ENCODE measurements around the gene NPAS3.

The NPAS3 gene

DNA sequence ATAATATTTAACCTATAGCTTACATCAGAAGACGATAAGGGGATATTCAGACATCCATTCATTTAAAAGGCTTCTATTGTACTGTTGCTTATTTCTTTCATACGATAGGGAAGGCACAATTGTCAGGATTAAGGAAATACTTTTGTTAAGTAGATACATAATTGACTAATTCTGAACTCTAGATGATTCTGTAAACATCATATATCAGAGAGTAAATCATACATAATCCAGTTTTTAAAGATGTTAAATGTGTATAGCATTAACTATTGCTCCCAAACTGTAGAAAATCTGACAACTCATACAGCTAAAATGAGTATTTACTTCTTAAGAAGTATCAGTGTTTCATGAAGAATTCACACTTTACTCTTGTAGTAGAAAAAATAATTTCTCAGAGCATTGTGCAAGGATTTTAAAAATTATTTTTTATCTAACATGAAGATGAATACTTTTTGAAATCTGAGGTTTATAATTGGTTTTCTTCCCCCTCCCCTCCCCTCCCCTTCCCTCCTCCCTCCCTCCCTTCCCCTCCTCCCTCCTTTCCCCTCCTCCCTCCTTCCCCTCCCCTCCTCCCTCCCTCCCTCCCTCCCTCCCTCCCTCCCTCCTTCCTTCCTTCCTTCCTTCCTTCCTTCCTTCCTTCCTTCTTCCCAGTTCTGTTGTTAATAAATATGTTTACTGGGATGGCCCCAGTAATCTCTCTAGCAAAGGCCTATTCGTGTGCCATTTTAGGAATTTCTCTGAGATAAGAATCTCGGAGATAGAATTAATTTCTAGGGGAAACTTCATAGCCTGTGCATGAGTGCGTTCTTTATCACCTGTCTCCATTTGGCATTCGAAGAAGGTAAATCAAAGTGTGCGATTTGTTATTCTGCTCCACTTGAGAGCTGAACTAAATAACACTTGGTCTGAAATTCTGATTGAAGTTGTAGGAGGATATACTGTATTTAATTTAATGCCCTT, 2.3 kb downstream of the NPAS3 start:
- DNase-seq, result no peak

DNA sequence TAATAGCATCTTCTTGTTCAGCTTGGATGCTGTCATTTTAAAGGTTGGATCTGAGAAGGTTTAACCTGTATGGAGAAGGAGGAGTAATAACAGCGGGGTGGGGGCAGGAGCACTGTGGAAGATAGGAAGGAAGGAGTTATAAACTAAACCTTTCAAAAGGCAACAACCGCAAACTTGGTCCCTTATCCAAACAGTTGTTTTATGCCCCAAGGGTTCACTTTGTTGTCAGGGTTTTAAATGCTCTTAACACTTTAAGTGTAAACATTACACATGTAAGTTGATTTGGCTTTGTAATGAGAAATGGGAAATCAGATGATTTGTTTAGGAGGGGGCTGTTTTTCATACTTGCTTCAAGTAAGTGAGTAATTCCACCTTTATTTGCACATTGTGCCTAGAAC, 3.0 kb downstream of the NPAS3 start:
- DNase-seq, result no peak

DNA sequence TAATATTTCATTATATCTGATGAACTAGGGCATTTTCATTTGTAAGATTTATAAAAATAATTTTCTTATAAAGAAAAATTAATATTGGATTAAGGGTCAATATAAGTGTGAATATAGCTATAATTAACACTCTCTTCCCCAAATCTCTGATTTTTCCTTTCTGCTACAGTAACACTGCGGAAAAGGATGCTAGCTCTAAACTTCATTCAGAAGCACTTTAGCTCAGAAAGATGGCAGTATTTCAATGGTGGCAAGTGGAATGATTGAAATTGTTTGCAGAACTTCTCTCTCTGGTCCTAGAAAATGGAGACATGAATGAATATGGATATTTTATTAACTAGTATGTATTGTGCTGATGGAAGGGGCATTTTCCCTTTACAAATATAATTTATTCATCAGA, 8.4 kb downstream of the NPAS3 start:
- no peak for DNase-seq

DNA sequence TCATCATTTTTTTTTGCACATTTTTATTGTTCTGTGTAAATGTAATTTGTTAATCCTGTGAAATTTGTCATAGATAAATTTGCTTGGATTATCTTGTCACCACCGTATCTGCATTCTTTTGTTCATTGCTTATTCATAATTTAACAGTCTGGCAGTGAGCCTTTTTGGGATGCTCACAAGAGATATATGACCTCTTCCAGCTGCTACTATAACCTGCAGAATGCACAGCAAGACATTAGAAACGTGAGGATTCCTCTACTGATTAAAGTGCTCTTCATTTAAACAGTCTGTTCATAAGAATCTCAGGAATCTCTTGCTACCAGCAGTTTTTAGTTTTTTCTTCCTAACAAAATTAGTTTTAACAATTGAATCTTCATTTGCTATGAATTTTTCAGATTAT, 9.1 kb downstream of the NPAS3 start:
- DNase-seq, result no peak

DNA sequence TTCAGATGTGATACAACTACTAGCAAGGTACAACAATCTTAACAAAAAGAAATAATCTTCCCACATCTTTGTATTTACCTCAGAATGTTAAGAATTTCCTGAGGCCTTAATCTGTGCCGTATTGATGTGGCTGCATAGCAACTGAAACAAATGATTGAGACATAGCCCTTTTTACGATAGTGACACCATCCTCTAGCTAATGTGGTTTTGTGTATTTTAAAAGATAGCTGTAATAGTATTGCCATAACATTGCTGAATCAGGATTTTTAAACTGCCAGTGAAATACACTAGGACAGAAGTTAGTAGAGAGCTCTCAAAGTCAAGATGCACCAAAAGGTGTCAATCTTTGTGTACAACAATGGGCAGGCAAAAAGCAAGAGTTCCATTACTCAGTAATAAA, 11.9 kb downstream of the NPAS3 start:
- no peak for DNase-seq

DNA sequence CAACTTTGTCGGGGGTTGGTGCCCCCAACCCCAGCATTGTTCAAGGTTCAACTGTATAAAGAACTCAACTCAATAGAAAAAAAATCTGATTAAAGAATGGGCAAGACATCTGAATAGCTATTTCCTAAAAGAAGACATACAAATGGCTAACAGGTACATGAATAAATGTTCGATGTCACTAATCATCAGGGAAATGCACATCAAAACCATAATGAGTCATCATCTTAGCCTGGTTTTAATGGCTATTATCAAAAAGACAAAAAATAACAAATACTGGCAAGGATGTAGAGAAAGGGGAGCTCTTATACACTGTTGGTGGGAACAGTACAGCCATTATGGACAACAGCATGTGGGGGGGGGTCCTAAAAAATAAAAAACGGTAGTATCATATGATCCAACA, 28.7 kb downstream of the NPAS3 start:
- DNase-seq, result no peak

DNA sequence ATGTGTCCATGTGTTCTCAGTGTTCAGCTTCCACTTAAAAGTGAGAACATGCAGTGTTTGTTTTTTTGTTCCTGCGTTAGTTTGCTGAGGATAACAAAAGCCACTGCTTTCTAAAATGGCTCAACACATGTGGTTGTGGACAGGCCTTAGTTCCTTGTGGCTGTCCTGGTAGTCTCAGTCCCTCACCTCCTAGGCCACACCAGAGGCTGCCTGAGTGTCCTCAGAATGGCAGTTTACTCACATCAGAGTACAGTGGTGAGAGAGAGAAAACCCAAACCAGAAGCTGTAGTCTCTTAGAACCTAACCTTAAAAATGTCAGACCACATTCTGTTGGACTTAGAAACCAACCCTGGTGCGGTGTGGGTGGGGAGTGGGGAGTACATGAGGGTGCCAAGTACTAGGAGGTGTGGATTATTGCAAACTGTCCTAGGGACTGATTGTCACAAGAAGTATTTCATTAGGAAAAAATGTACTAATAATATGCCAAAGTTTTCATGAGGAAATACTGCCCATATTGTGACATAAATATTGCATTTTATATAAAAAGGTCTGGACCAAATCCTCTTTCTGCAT, 30.4 kb downstream of the NPAS3 start:
- DNase-seq, result no peak

DNA sequence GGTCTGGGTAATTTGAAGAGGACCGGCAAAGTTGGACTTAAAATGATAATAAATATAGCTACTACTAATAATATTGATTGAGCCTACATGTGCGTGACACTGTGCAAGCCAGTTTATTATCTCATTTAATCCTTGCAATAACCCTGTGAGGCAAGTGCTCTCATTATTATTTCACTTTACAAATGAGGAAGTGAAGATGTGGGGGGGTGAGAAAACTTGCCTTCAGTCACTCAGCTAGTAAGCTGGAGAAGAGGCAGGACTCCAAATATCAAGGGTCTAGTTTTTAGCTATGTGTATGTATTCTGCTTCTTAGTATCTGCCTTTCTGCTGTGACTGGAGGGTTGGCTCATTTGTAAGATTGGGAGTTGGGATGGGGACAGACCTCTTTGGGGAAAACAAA, 39.2 kb downstream of the NPAS3 start:
- DNase-seq, result no peak

DNA sequence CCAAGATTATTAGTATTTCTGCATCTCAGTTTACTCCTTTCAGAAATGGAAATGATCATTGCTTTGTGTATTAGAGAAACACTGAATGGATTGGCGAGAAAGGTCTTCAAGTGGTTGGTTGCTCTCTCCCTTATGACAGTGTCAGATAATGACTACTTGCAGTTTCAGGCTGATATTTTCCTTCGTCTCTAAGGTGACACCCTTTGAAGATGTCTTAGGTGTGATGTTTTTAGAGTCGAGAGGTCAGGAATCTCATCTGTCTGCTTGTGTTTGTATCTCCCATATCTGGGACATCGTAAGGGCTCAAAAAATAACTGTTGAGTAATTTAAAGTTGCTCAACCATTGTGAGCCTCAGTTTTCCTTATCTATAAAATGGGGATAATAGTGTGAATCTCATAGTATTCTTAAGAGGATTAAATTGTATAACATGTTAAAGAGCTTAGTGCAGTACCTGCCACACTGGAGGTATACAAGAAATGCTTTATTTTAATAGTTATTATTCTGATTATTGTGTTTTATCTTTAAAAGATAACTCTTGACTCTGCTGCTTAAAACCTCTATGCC, 40.1 kb downstream of the NPAS3 start:
- no peak for DNase-seq

DNA sequence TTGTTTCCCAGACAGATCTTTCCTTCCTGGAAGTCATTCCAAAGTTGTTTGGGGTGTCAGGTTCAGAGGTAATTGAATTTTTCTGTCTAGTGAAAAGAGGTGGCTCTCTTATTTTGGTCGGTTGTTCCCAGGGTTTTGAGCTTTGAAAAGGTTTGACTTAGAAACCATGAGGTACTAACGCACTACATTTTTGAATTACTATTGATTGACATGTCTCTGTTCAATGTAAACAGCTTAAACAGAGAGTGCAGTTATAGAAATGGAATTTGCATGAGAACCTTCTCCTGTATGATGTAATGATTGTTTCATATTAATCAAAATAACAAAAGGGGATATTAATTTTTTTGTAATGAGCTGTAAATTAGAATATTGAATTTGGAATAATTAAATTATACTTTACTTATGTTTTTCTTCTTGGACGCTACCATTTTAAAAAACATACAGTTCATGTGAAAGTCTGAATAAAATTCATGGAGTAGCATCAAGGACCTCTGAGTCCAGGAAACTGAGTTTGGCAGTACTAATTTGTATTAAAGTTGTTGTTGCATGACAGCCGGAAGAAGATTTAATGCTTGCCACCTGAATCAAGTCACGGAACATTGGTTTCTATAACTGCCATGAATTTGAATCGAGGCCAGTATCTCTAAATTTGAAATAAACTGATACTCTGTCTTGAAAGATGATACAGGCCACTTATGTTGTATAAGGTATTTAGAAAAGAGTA, 41.7 kb downstream of the NPAS3 start:
- peak; percentile 40 for DNase-seq

DNA sequence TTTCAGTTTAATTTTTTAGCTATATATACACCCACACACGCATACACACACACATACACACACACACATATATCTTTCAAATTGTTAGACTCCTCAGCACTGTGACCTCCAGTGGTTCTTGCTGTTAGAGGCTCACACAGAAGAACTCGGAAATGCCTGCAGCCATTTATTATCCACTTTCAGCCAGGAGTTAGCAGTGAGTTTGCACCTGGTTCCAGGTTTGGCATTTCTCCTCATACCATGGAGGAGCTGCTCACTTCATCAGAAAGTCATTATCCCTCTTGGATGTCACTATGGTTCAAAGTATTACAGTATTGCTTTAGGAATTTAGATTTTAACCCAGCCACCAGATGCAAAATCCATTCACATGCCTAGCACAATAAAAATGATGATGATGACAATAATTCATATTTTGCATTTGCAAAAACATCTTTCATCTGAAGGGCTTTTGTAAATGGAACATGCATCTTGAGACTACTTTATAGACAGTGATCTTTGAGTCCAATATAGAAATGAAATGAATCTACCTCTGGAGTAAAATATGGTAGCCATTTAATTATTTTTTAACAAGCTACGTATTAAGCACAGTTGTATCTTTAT, 42.3 kb downstream of the NPAS3 start:
- peak; percentile 40 for DNase-seq

DNA sequence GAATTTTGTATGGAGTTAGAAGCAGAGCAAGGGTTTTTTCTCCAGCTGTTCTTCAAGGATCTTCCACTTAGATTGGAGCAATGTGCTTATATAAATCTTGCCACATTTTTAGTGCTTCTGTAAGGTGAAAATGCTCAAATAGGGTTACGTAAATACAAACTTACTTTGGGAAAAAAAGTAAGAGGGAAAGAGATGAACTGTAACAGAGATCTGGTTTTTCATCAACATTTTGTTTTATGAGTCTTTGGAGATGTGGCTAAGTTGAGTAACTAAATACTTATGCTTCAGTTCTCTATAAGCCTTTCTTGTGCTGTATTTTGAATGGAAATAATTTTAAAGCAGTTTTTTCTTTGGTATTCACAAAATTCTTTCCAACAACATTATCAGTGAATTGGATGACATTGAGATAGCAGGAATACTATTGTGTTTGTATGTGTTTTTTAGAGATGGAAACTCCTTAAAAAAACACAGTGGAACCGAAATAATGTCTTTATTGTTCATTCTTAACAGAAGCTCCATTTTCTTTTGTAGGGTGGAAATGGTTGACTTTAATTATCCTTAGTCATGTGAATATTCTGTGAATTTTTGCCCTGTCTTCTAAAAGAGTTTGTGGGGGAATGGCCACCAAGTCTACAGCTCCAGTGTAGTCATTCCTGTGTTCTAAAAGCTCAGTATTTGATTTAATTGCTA, 45.7 kb downstream of the NPAS3 start:
- DNase-seq, result no peak

DNA sequence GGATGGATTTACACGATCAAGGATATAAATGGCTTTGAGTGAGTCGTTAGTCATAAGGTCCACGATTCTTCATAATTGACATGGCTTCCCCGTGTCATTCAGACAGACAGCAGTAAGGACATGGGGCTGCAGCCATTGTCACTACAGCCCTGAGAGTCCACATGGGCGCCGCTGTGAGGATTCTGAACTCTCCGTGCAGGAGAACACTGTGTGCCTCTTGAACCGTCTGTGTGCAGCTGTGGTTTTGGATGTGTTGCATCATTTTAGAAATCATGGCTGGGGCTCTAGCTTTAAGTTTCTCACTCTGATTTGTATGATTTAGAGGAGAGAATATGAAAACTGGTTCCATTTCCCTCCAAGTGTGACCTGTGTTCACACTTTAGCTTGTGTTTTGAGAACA, 47.2 kb downstream of the NPAS3 start:
- DNase-seq, result no peak

DNA sequence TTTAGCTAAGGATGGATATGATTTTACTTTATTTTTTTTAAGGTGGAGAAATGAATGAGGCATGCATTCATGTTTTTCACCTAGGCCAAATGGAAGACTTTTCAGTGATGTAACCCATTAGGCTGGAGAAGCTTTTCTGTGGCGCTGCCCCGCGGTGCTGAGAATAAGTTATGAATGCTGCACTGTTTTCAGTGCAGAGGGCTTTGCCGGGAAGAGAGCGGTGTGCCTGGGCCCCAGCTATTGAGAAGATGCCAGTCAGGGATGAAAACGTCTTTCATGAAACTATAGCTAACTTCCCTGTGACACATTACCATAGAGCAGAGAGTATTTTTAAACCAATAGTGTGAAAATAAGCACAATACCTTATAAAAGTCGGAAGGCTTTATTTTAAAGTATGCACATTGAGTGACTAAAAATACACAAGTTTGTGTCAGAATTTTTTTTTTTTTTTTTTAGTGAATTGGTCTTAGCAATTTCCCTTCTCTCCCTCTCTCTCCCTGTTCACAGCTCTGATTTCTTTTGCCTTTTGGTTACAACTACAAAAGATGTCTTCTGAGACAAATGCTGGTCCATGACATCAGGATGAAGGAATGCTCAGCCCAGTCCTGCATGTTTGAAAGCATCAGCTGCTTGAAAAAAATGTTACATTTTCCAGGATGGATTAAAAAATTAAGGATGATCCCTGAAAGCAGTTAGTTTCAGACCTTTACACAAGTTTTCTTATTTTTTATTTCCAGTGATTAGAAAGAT, 48.3 kb downstream of the NPAS3 start:
- DNase-seq, result no peak

DNA sequence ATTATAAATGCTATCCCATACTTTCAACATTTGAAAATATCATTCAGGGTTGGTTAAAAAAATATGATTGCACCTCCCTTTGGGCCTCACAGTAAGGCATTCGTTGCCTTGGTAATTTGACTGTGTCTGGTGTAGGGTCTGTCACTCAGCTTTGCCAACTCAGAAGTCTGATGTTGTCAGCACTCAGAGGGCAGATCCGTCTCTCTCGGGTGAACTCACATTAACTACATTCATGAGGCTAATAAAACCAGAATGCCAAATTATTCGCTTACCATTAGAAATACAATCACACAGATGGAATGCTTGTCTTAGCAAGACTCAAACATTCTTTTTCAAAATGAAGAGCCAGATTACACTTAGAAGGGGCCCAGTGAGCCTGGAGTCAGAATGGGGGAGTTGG, 53.0 kb downstream of the NPAS3 start:
- DNase-seq, result no peak

DNA sequence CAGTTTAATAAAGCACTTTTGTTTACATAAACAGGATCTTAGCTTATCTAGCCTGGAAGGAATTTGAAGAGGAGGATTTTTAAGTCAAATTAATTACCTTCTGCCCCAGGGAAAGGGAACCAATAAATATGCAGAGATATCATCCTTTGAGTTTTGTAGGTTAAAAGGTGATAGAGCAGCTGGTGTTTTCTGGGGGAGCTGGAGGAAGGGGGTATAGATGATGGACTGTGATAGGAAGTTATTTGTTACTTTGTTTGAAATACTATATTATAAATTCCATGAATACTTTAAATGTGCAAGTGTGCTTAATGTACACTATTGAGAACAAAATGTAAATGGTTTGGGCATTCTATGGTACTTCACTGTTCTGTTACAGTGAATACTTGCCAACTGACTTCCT, 55.2 kb downstream of the NPAS3 start:
- DNase-seq, result no peak

DNA sequence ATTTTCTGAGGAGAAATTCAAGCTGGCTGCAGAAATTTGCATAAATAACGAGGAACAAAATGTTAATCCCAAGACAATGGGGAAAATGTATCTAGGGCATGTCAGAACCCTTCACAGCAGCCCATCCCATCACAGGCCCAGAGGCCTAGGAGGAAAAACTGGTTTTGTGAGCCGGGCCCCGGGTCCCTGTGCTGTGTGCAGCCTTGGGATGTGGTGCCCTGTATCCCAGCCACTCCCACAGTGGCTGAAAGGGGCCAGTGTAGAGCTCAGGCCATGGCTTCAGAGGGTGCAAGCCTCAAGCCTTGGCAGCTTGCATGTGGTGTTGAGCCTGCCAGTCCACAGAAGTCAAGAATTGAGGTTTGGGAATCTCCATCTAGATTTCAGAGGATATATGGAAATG, 57.7 kb downstream of the NPAS3 start:
- no peak for DNase-seq

DNA sequence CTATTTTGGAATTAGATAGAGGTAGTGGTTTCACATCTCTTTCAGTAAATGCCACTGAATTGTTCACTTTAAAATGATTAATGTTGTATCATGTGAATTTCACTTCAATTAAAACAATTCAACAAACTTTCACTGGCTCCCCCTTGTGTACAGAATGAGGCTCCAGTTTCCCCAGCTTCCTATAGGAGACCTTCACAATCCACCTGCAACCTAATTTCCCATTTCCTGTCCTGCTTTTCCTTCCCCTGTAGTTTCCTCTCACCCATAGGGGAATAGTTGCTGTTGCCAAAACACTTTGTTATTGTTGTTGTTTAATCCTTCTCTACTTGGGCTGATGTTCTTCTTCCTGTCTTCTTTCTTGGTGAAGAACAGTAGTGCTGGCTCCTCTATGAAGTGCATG, 59.8 kb downstream of the NPAS3 start:
- no peak for DNase-seq

DNA sequence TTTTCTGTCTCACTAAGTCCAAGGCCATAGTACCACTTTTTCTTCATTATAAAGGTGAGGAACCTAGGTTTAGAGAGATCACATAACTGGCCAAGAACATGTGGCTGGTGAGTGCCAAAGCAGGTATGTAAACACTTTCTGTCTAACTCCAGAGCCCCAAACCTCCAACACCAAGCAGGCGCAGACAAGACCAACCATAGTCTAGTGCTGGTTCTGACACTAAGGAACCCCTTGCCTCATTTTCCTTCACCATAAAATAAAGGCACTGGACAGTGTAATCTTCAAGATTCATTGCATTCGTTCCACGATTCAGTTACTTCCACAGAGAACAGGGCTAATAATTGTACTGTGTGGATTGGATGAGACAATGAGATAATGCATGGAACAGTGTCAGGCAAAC, 71.0 kb downstream of the NPAS3 start:
- no peak for DNase-seq

DNA sequence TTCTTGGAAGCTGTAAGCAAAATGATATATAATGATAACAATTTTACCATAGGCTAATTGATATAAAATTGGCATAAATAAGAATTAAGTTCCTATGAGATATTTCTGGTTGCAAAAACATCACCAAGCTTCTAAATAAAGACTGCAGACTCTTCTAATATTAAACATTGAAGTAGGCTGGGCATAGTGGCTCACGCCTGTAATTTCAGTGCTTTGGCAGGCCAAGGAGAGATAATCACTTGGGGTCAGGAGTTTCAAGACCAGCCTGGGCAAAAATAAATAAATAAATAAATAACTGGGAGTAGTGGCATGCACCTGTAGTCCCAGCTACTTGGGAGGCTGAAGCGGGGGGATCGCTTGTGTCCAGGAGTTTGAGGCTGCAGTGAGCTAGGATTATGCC, 71.8 kb downstream of the NPAS3 start:
- DNase-seq, result no peak

DNA sequence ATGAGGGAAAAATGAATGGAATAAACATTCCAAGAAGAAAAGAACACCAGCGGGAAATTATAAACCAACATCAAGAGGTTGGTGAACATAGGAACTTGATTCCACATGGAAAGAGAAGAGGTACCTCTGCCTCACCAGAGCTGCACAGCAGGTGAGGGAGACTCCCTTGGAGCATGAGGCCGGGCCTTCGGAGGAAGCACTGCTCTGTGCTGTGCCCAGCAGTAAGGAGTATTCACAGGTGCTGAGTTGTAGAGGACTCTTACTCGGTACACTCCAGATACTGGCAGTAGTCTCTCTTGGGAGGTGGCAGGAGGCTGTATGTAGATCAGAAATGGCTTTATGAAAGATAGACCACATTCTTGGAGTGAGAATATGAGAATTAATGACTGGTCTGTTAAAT, 76.0 kb downstream of the NPAS3 start:
- no peak for DNase-seq

DNA sequence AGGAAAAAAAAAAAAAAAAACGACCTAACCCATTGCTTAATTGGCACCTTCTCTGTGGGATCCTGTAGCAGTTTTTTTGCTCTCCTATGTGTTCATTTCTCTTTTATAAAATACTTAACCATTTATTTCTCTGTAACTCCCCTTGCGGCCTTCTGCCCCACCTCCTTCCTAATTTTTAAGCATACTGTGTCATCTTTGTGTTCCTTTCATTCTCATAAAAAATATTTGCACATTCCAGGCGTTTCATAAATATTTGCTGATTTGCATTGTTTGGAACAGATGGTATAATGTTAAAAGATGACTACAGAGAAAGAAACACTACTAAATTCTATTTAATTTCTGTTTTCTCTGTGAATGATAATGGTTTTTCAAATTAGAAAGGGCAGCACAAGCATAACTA, 77.9 kb downstream of the NPAS3 start:
- no peak for DNase-seq
